Measurements from ENCODE around the gene COL7A1. TPM values are rescaled to one million over a fixed set of nuclear protein-coding genes. Genes with fewer than 3 reads are reported as not detected.
A peak's percentile ranks its signal among the peaks of the same experiment; 100 is the strongest.

The COL7A1 gene
- total and polyA plus RNA-seq, 4 donors = 4.3 to 18.7 (median 8.5) TPM

- Histone ChIP-seq H3K27ac (ENCODE audit: low read depth in 1 of 2, low read length in 1 of 2) (no peak overlapping the region), H3K4me3 (no peak overlapping the region), H3K9ac (ENCODE audit: insufficient read depth in 1 of 2, low read length in 2 of 2) (no peak overlapping the region), H3K4me1 (ENCODE audit: control insufficient read depth in 5 of 5, insufficient read depth in 5 of 5, low read length in 5 of 5) (peaks cover 0 to 2% (median 0%) of the 10 kb centered on the region in 5 donors), H3K27me3 (ENCODE audit: control insufficient read depth in 3 of 3, insufficient read depth in 3 of 3, low read length in 2 of 3) (no peaks in the 10 kb centered on the region), H3K36me3 (ENCODE audit: control insufficient read depth in 4 of 4, insufficient read depth in 4 of 4, low read length in 4 of 4) (no peaks in the 10 kb centered on the region), H3K9me3 (ENCODE audit: control insufficient read depth in 4 of 4, insufficient read depth in 3 of 4, low read length in 3 of 4) (no peaks in the 10 kb centered on the region)
- WGBS, 2 donors = 89 to 95% methylated on average over 5 of the region's 5 CpGs
- TF ChIP-seq, protein P1, sequence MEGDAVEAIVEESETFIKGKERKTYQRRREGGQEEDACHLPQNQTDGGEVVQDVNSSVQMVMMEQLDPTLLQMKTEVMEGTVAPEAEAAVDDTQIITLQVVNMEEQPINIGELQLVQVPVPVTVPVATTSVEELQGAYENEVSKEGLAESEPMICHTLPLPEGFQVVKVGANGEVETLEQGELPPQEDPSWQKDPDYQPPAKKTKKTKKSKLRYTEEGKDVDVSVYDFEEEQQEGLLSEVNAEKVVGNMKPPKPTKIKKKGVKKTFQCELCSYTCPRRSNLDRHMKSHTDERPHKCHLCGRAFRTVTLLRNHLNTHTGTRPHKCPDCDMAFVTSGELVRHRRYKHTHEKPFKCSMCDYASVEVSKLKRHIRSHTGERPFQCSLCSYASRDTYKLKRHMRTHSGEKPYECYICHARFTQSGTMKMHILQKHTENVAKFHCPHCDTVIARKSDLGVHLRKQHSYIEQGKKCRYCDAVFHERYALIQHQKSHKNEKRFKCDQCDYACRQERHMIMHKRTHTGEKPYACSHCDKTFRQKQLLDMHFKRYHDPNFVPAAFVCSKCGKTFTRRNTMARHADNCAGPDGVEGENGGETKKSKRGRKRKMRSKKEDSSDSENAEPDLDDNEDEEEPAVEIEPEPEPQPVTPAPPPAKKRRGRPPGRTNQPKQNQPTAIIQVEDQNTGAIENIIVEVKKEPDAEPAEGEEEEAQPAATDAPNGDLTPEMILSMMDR (IDR thresholded peaks at IDR 0.05; ENCODE audit: control extremely low read depth, extremely low read depth) = no peak
- no peak for ATAC-seq (ENCODE audit: insufficient read depth, low FRiP score)
- DNase-seq = no peak
Observed at GRCh38 chr3:48567090-48567489, 28.0 kb downstream of the COL7A1 start.

GRCh38 chr3:48566401-48566760 lies 28.7 kb downstream of the COL7A1 start:
- 80 to 89% methylated on average over 9 of the region's 9 CpGs for WGBS, 2 donors

GRCh38 chr3:48565591-48566400 lies 29.3 kb downstream of the COL7A1 start:
- no peak overlapping the region for H3K4me3 ChIP-seq
- WGBS, 2 donors = 51 to 65% methylated on average over 6 to 7 of the region's 7 CpGs
- H3K9ac ChIP-seq (ENCODE audit: insufficient read depth in 1 of 2, low read length in 2 of 2) = peak overlapping the region in 1 of 2 donors; percentile 28
- no peaks in the 10 kb centered on the region for H3K36me3 ChIP-seq (ENCODE audit: control insufficient read depth in 4 of 4, insufficient read depth in 4 of 4, low read length in 4 of 4)
- H3K4me1 ChIP-seq (ENCODE audit: control insufficient read depth in 5 of 5, insufficient read depth in 5 of 5, low read length in 5 of 5) = peaks cover 0 to 8% (median 2%) of the 10 kb centered on the region in 5 donors
- ATAC-seq (ENCODE audit: insufficient read depth, low FRiP score) (no peak), DNase-seq (no peak)
- TF ChIP-seq, protein P1 (IDR thresholded peaks at IDR 0.05; ENCODE audit: control extremely low read depth, extremely low read depth) = no peak
- H3K27ac ChIP-seq (ENCODE audit: low read depth in 1 of 2, low read length in 1 of 2) = no peak overlapping the region
- H3K9me3 ChIP-seq (ENCODE audit: control insufficient read depth in 4 of 4, insufficient read depth in 3 of 4, low read length in 3 of 4) = no peaks in the 10 kb centered on the region
- no peaks in the 10 kb centered on the region for H3K27me3 ChIP-seq (ENCODE audit: control insufficient read depth in 3 of 3, insufficient read depth in 3 of 3, low read length in 2 of 3)

More at GRCh38 chr3:48566401-48566760, 28.7 kb downstream of the COL7A1 start:
- TF ChIP-seq, protein P1 (IDR thresholded peaks at IDR 0.05; ENCODE audit: control extremely low read depth, extremely low read depth) = no peak
- H3K36me3 ChIP-seq (ENCODE audit: control insufficient read depth in 4 of 4, insufficient read depth in 4 of 4, low read length in 4 of 4) = no peaks in the 10 kb centered on the region
- no peak overlapping the region for H3K27ac ChIP-seq (ENCODE audit: low read depth in 1 of 2, low read length in 1 of 2)
- H3K9ac ChIP-seq (ENCODE audit: insufficient read depth in 1 of 2, low read length in 2 of 2) = no peak overlapping the region
- H3K27me3 ChIP-seq (ENCODE audit: control insufficient read depth in 3 of 3, insufficient read depth in 3 of 3, low read length in 2 of 3) = no peaks in the 10 kb centered on the region
- no peak overlapping the region for H3K4me3 ChIP-seq
- no peak for DNase-seq
- H3K9me3 ChIP-seq (ENCODE audit: control insufficient read depth in 4 of 4, insufficient read depth in 3 of 4, low read length in 3 of 4) = no peaks in the 10 kb centered on the region
- H3K4me1 ChIP-seq (ENCODE audit: control insufficient read depth in 5 of 5, insufficient read depth in 5 of 5, low read length in 5 of 5) = peaks cover 0 to 2% (median 0%) of the 10 kb centered on the region in 5 donors
- ATAC-seq (ENCODE audit: insufficient read depth, low FRiP score) = no peak

Data from lung (tissue), 12 donors.